Body of pancreas (tissue), 4 donors: Measurements from ENCODE around the gene TNNT1.

ENCODE experiments used
- POLR2A ChIP-seq, 3 donors: fragments of 450-650 bp; IDR thresholded peaks; one replicate each; pipeline ENCODE4 v1.6.1; 2016; ENCODE audit warnings: antibody characterized with exemption in 3 of 3, mild to moderate bottlenecking in 2 of 3
- TF ChIP-seq, protein P1 (sequence below), 7 experiments: fragments of 450-650 bp in 4 of 7; fragments of 200-600 bp in 3 of 7; sonication (generic) in 3 of 7; IDR thresholded peaks; one replicate each; pipeline ENCODE4 v1.5.1; 2016 to 2019; ENCODE audit warnings: antibody characterized with exemption in 7 of 7

DNA sequence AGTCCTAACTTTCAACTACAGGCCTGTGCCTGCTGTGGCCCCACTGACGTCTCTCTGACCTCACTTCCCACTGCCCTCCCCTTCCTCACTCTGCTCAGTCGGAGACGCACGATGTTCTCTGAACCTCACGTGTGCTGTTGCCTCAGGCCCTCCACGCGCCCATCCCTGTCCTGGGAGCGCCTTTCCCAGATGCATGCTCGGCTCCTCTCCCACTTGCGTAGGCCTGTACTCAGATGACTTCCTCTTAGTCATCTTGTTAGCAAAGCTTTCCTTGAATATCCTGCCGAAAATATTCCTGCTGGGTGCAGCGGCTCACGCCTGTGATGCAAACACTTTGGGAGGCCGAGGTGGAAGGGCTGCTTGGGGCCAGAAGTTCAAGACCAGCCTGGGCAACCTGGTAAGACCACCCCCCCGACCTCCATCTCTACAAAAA, 40.4 kb upstream of the TNNT1 start:
- TF ChIP-seq, protein P1, sequence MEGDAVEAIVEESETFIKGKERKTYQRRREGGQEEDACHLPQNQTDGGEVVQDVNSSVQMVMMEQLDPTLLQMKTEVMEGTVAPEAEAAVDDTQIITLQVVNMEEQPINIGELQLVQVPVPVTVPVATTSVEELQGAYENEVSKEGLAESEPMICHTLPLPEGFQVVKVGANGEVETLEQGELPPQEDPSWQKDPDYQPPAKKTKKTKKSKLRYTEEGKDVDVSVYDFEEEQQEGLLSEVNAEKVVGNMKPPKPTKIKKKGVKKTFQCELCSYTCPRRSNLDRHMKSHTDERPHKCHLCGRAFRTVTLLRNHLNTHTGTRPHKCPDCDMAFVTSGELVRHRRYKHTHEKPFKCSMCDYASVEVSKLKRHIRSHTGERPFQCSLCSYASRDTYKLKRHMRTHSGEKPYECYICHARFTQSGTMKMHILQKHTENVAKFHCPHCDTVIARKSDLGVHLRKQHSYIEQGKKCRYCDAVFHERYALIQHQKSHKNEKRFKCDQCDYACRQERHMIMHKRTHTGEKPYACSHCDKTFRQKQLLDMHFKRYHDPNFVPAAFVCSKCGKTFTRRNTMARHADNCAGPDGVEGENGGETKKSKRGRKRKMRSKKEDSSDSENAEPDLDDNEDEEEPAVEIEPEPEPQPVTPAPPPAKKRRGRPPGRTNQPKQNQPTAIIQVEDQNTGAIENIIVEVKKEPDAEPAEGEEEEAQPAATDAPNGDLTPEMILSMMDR (IDR thresholded peaks at IDR 0.05), result no peak
- no peak for TF ChIP-seq POLR2A (IDR thresholded peaks at IDR 0.05)
